A549 (cell line): ENCODE measurements around the gene HPCA. TPM values are rescaled to one million over a fixed set of nuclear protein-coding genes. Genes with fewer than 3 reads are reported as not detected.

ENCODE experiments used
- ATAC-seq, 2 experiments: fragments of 200-7000 bp in 1 of 2; fragments of >200 bp in 1 of 2; cut with Nextera tagmentation in 1 of 2; cut with Tn5 transposase in 1 of 2; 3 replicates each; pipeline versions ENCODE4 v1.8.0 to v1.9.1; 2018 to 2020; ENCODE audit warnings: mild to moderate bottlenecking in 1 of 2, moderate library complexity in 1 of 2
- CTCF ChIA-PET: fragments of 300-600 bp; sonication (Branson Sonifier 250); formaldehyde crosslinking; extraction: SDS; loops from one replicate; lab custom pipeline; 2021; ENCODE audit warnings: antibody characterized with exemption, inconsistent platforms; lab: Yijun Ruan, JAX
- POLR2A ChIA-PET: fragments of 350-600 bp; formaldehyde crosslinking; extraction: SDS; loops from one replicate; lab custom pipeline; 2021; ENCODE audit warnings: antibody characterized with exemption, inconsistent platforms; lab: Yijun Ruan, JAX
- DNase-seq, 2 experiments: peaks; one replicate each; pipeline versions ENCODE4 v3.0.0 to v3.0.0-alpha.2; 2011 to 2016; ENCODE audit warnings: low read depth in 1 of 2, low spot score in 1 of 2
- FAIRE-seq: peaks from 2 replicates; lab custom pipeline; 2011; peaks lifted over from hg19 to GRCh38; lab: Jason Lieb, UNC
- H3K27ac ChIP-seq, 2 experiments: fragments of >200 bp; sonication (Bioruptor Twin); formaldehyde crosslinking; 3 replicates each; pipeline ENCODE4 v1.5.1; 2016 to 2017
- H3K4me1 ChIP-seq: fragments of >200 bp; sonication (Bioruptor Twin); formaldehyde crosslinking; 3 replicates; pipeline ENCODE4 v1.6.1; 2016
- H3K4me2 ChIP-seq: fragments of >200 bp; sonication (Bioruptor Twin); formaldehyde crosslinking; 3 replicates; pipeline ENCODE4 v1.6.1; 2016
- H3K4me3 ChIP-seq: fragments of >200 bp; sonication (Bioruptor Twin); formaldehyde crosslinking; 3 replicates; pipeline ENCODE4 v1.5.1; 2016
- H3K9me3 ChIP-seq: fragments of >200 bp; sonication (Bioruptor Twin); formaldehyde crosslinking; 3 replicates; pipeline ENCODE4 v1.6.1; 2016
- BHLHE40 ChIP-seq: IDR thresholded peaks from 2 replicates; pipeline ENCODE4 v1.6.1; 2012; ENCODE audit warnings: low read depth, low read length, inconsistent platforms
- CHD4 ChIP-seq: fragments of 200-600 bp; sonication (generic); IDR thresholded peaks from 2 replicates; pipeline ENCODE4 v1.6.1; 2016; ENCODE audit warnings: antibody characterized with exemption, mild to moderate bottlenecking, borderline replicate concordance
- CTCF ChIP-seq: fragments of >200 bp; sonication (Bioruptor Twin); formaldehyde crosslinking; IDR thresholded peaks from 3 replicates; pipeline ENCODE4 v1.5.1; 2016
- E2F6 ChIP-seq: IDR thresholded peaks from 2 replicates; pipeline ENCODE4 v1.6.1; 2012; ENCODE audit warnings: low read depth, borderline replicate concordance
- EHF ChIP-seq: fragments of 250-450 bp; sonication (Bioruptor Pico); IDR thresholded peaks from 2 replicates; pipeline ENCODE4 v1.5.0; 2020; ENCODE audit warnings: mild to moderate bottlenecking
- EHMT2 ChIP-seq: fragments of 200-600 bp; sonication (generic); IDR thresholded peaks from 2 replicates; pipeline ENCODE4 v1.6.1; 2016; ENCODE audit warnings: antibody characterized with exemption, low read depth, mild to moderate bottlenecking, moderate library complexity
- FOXS1 ChIP-seq: fragments of 250-450 bp; sonication (Bioruptor Pico); IDR thresholded peaks from 2 replicates; pipeline ENCODE4 v1.5.0; 2020; ENCODE audit warnings: mild to moderate bottlenecking, moderate library complexity
- HDAC2 ChIP-seq: fragments of 200-600 bp; sonication (generic); IDR thresholded peaks from 2 replicates; pipeline ENCODE4 v1.6.1; 2016
- HES2 ChIP-seq: fragments of >200 bp; sonication (Bioruptor Twin); formaldehyde crosslinking; IDR thresholded peaks from 2 replicates; pipeline ENCODE4 v1.6.1; 2016
- HOXA7 ChIP-seq: fragments of 250-450 bp; sonication (Bioruptor Pico); IDR thresholded peaks from 2 replicates; pipeline ENCODE4 v1.5.0; 2020; ENCODE audit warnings: mild to moderate bottlenecking, moderate library complexity
- KDM1A ChIP-seq: fragments of 200-600 bp; sonication (generic); IDR thresholded peaks from 2 replicates; pipeline ENCODE4 v1.6.1; 2016; ENCODE audit warnings: low read depth, mild to moderate bottlenecking
- NFE2L2 ChIP-seq: fragments of 150-350 bp; conservative IDR thresholded peaks from 2 replicates; pipeline ENCODE4 v1.6.1; 2014; ENCODE audit warnings: low read length
- PBX3 ChIP-seq: IDR thresholded peaks from 2 replicates; pipeline ENCODE4 v1.6.1; 2012
- RAD21 ChIP-seq, 2 experiments: fragments of >200 bp in 1 of 2; sonication (Bioruptor Twin) in 1 of 2; formaldehyde crosslinking in 1 of 2; IDR thresholded peaks in 1 of 2; conservative IDR thresholded peaks in 1 of 2; 2 replicates in 1 of 2; 3 replicates in 1 of 2; pipeline ENCODE4 v1.6.1; 2012 to 2018; ENCODE audit warnings: inconsistent platforms in 1 of 2
- RARB ChIP-seq: fragments of 250-450 bp; sonication (Bioruptor Pico); IDR thresholded peaks from 2 replicates; pipeline ENCODE4 v1.8.0; 2021; ENCODE audit warnings: mild to moderate bottlenecking, moderate library complexity
- REST ChIP-seq: fragments of 200-600 bp; sonication (generic); IDR thresholded peaks from 2 replicates; pipeline ENCODE4 v1.6.1; 2016; ENCODE audit warnings: antibody characterized with exemption, mild to moderate bottlenecking, moderate library complexity
- RNF2 ChIP-seq: fragments of 200-600 bp; sonication (generic); IDR thresholded peaks from 2 replicates; pipeline ENCODE4 v1.6.1; 2016; ENCODE audit warnings: low read depth, mild to moderate bottlenecking, antibody characterized with exemption, moderate library complexity, borderline replicate concordance
- SMC3 ChIP-seq: fragments of >200 bp; sonication (Bioruptor Twin); formaldehyde crosslinking; IDR thresholded peaks from 3 replicates; pipeline ENCODE4 v1.6.1; 2018; ENCODE audit warnings: inconsistent platforms
- TP53 ChIP-seq: fragments of 250-450 bp; sonication (Bioruptor Pico); IDR thresholded peaks from 2 replicates; pipeline ENCODE4 v1.5.0; 2021; ENCODE audit warnings: mild to moderate bottlenecking, moderate library complexity
- ZC3H11A ChIP-seq: fragments of 450-650 bp; IDR thresholded peaks from 2 replicates; pipeline ENCODE4 v1.6.1; 2014; ENCODE audit warnings: antibody characterized with exemption, mild to moderate bottlenecking
- ZFP36 ChIP-seq: fragments of 450-650 bp; IDR thresholded peaks from 2 replicates; pipeline ENCODE4 v1.6.1; 2014; ENCODE audit warnings: borderline replicate concordance; ENCODE audit not compliant: partially characterized antibody
- ZNF302 ChIP-seq: fragments of 250-450 bp; sonication (Bioruptor Pico); IDR thresholded peaks from 2 replicates; pipeline ENCODE4 v1.9.0; 2021; ENCODE audit warnings: inconsistent platforms, mild to moderate bottlenecking, moderate library complexity
- WGBS: methylation state at CpG from one replicate; pipeline ENCODE4 v1.1.6; 2017; ENCODE audit errors: missing lambda C conversion rate; 5-methylcytosine and 5-hydroxymethylcytosine counted together
- polyA plus RNA-seq, 4 experiments: library from polyadenylated mRNA; depleted of rRNA in 3 of 4; stranded (reverse); fragments of >200 nt; fragmentation: RNase III in 1 of 4; extraction: RNeasy Plus Mini Kit Qiagen cat#74134 plus additional on column Dnase treatment in 1 of 4; gene quantifications; 2 replicates in 3 of 4; 3 replicates in 1 of 4; pipeline ENCODE4 v1.2.3, GENCODE V29; 2011 to 2017

HPCA gene
- polyA plus RNA-seq, 2 of the 4 experiments (the other 2 are of a cell fraction), result 0.21 to 0.34 TPM

- no peak for TF ChIP-seq RARB (CRISPR knock-in tag)
- no peak for TF ChIP-seq CTCF
- TF ChIP-seq FOXS1, result no peak
- TF ChIP-seq SMC3, result no peak
- no peak for TF ChIP-seq CHD4
- no peak for TF ChIP-seq RNF2
- TF ChIP-seq HES2, result no peak
- no peak for TF ChIP-seq RAD21 (conservative IDR thresholded peaks at IDR 0.05 in 1 of 2, IDR thresholded peaks at IDR 0.05 in 1 of 2)
- no peak for TF ChIP-seq BHLHE40
- no peak for TF ChIP-seq ZNF302 (CRISPR knock-in tag)
- no peak for TF ChIP-seq PBX3
- TF ChIP-seq, all 56 proteins: peak for 0
- no peak for FAIRE-seq
These were observed 42.4 kb downstream of the HPCA start for GRCh38 chr1:32928715-32929114.

GRCh38 chr1:32929366-32929765, 43.1 kb downstream of the HPCA start:
- POLR2A ChIA-PET, result no interaction called here
- Histone ChIP-seq H3K9me3 (no peaks in the 10 kb centered on the region), H3K4me3 (no peak overlapping the region), H3K4me2 (no peak overlapping the region)
- ATAC-seq, result no peak
- CTCF ChIA-PET, result interaction anchor here (2.6 to 7.3 kb wide), 2 partner anchors 78 to 127 kb away, joined by 10 to 97 read pairs; no protein-coding TSS in a partner anchor
- no peak for DNase-seq
- no peak for FAIRE-seq
- 39% methylated on average over 2 of the region's 2 CpGs for WGBS
- no peak for TF ChIP-seq TP53 (CRISPR knock-in tag)
- TF ChIP-seq NFE2L2, result no peak
- no peak for TF ChIP-seq EHF (CRISPR knock-in tag)
- no peak for TF ChIP-seq ZC3H11A
- no peak for TF ChIP-seq CTCF
- no peak for TF ChIP-seq REST
- no peak for TF ChIP-seq HDAC2
- no peak for TF ChIP-seq E2F6
- TF ChIP-seq HOXA7 (CRISPR knock-in tag), result no peak
- TF ChIP-seq EHMT2, result no peak
- TF ChIP-seq ZFP36, result no peak
- TF ChIP-seq KDM1A, result no peak
- TF ChIP-seq, all 56 proteins: peak for 0
- peaks cover 10% of the 10 kb centered on the region for H3K4me1 ChIP-seq
- no peak overlapping the region for H3K27ac ChIP-seq

More at GRCh38 chr1:32928715-32929114, 42.4 kb downstream of the HPCA start:
- peaks cover 3% of the 10 kb centered on the region; the same call in 2 of the 3 replicates for H3K4me1 ChIP-seq
- 87% methylated on average over 8 of the region's 8 CpGs for WGBS
- ATAC-seq (no peak), DNase-seq (no peak)
- H3K27ac ChIP-seq, result no peak overlapping the region
- ChIA-PET POLR2A (no interaction called here), CTCF (interaction anchor here (1.2 to 2.6 kb wide), 4 partner anchors 36 to 157 kb away, joined by 4 to 10 read pairs (median 6); no protein-coding TSS in a partner anchor)
- no peak overlapping the region for H3K4me2 ChIP-seq
- H3K4me3 ChIP-seq, result no peak overlapping the region
- H3K9me3 ChIP-seq, result no peaks in the 10 kb centered on the region
